Activated T-cell treated with anti-CD3 and anti-CD28 coated beads for 48 hours (primary cell): ENCODE results near the gene WWOX.
"Not testable (repeated sequence)": the region's sequence is repeated elsewhere in the genome, so short reads cannot be mapped to it uniquely, and the experiment has no call there.

ENCODE experiments used
- DNase-seq: peaks from one replicate; pipeline ENCODE4 v3.0.0-alpha.2; 2020; ENCODE audit warnings: low read depth

Gene WWOX

GRCh38 chr16:79213214-79213613 lies 1113.8 kb downstream of the WWOX start:
- DNase-seq = no peak

- no peak for DNase-seq
These were observed 1115.8 kb downstream of the WWOX start for GRCh38 chr16:79215289-79215688.

- DNase-seq = peak; percentile 4
These were observed 1118.0 kb downstream of the WWOX start for GRCh38 chr16:79217375-79218011.

GRCh38 chr16:79218351-79218750 lies 1118.9 kb downstream of the WWOX start:
- DNase-seq = no peak

- DNase-seq = not testable (repeated sequence)
These were observed 1126.5 kb downstream of the WWOX start for GRCh38 chr16:79225994-79226393.

- no peak for DNase-seq
These were observed 1129.9 kb downstream of the WWOX start for GRCh38 chr16:79229361-79229760.

GRCh38 chr16:79245700-79246099 lies 1146.2 kb downstream of the WWOX start:
- not testable (repeated sequence) for DNase-seq

- no peak for DNase-seq
These were observed 1147.9 kb downstream of the WWOX start for GRCh38 chr16:79247386-79247785.

- DNase-seq = no peak
These were observed 1148.9 kb downstream of the WWOX start for GRCh38 chr16:79248351-79248750.

- no peak for DNase-seq
These were observed 1151.1 kb downstream of the WWOX start for GRCh38 chr16:79250502-79251098.

- DNase-seq = no peak
These were observed 1153.7 kb downstream of the WWOX start for GRCh38 chr16:79253100-79253631.

- DNase-seq = no peak
These were observed 1158.6 kb downstream of the WWOX start for GRCh38 chr16:79257953-79258490.

- not testable (repeated sequence) for DNase-seq
These were observed 1161.4 kb downstream of the WWOX start for GRCh38 chr16:79260890-79261289.

- DNase-seq = peak; percentile 54
These were observed 1162.1 kb downstream of the WWOX start for GRCh38 chr16:79261481-79261940.

GRCh38 chr16:79261944-79262552 lies 1162.6 kb downstream of the WWOX start:
- no peak for DNase-seq
